Measurements from ENCODE around the gene WDFY4. TPM values are rescaled to one million over a fixed set of nuclear protein-coding genes. Genes with fewer than 3 reads are reported as not detected.

WDFY4 gene
- total RNA-seq, 2 donors from 2014 or later, result not detected

GRCh38 chr10:48705401-48705938 is 20.8 kb downstream of the WDFY4 start:
- Histone ChIP-seq H3K9me3 (ENCODE audit: control insufficient read depth, low read length) (no peaks in the 10 kb centered on the region), H3K4me3 (ENCODE audit: low read length) (no peak overlapping the region), H3K4me1 (ENCODE audit: control insufficient read depth, insufficient read depth, low read length) (no peaks in the 10 kb centered on the region), H3K36me3 (ENCODE audit: control insufficient read depth, insufficient read depth, low read length) (no peaks in the 10 kb centered on the region), H3K27ac (ENCODE audit: low read depth, low read length) (no peak overlapping the region), H3K9ac (ENCODE audit: extremely low read depth, low read length, poor library complexity, severe bottlenecking) (no peak overlapping the region), H3K27me3 (ENCODE audit: control insufficient read depth, insufficient read depth, low read length, poor library complexity, severe bottlenecking) (no peaks in the 10 kb centered on the region)
- Mint-ChIP-seq H3K4me3 (no peak overlapping the region), H3K36me3 (ENCODE audit: low read depth) (no peaks in the 10 kb centered on the region), H3K9me3 (no peaks in the 10 kb centered on the region), H3K4me1 (no peaks in the 10 kb centered on the region), H3K27me3 (ENCODE audit: insufficient read depth) (peaks cover 3% of the 10 kb centered on the region), H3K27ac (no peak overlapping the region)
- no peak for DNase-seq
- no peak for TF ChIP-seq CTCF (conservative IDR thresholded peaks at IDR 0.05)
- WGBS, 2 experiments (ENCODE audit: insufficient coverage in 1 of 2, insufficient read length in 1 of 2), result 89 to 91% methylated on average over 8 to 9 of the region's 9 CpGs

- no peak overlapping the region for H3K27ac Mint-ChIP-seq
- Histone ChIP-seq H3K4me3 (ENCODE audit: low read length) (no peak overlapping the region), H3K9ac (ENCODE audit: extremely low read depth, low read length, poor library complexity, severe bottlenecking) (no peak overlapping the region), H3K9me3 (ENCODE audit: control insufficient read depth, low read length) (no peaks in the 10 kb centered on the region), H3K36me3 (ENCODE audit: control insufficient read depth, insufficient read depth, low read length) (no peaks in the 10 kb centered on the region), H3K27me3 (ENCODE audit: control insufficient read depth, insufficient read depth, low read length, poor library complexity, severe bottlenecking) (no peaks in the 10 kb centered on the region), H3K27ac (ENCODE audit: low read depth, low read length) (no peak overlapping the region), H3K4me1 (ENCODE audit: control insufficient read depth, insufficient read depth, low read length) (no peaks in the 10 kb centered on the region)
- no peaks in the 10 kb centered on the region for H3K9me3 Mint-ChIP-seq
- H3K4me1 Mint-ChIP-seq, result no peaks in the 10 kb centered on the region
- 63 to 88% methylated on average over 1 to 2 of the region's 2 CpGs for WGBS, 2 experiments (ENCODE audit: insufficient coverage in 1 of 2, insufficient read length in 1 of 2)
- peaks cover 3% of the 10 kb centered on the region for H3K27me3 Mint-ChIP-seq (ENCODE audit: insufficient read depth)
- no peak overlapping the region for H3K4me3 Mint-ChIP-seq
- no peaks in the 10 kb centered on the region for H3K36me3 Mint-ChIP-seq (ENCODE audit: low read depth)
- no peak for TF ChIP-seq CTCF (conservative IDR thresholded peaks at IDR 0.05)
- no peak for DNase-seq
These were observed 22.8 kb downstream of the WDFY4 start for GRCh38 chr10:48707472-48707871.

GRCh38 chr10:48708144-48708543 is 23.5 kb downstream of the WDFY4 start:
- no peak for TF ChIP-seq CTCF (conservative IDR thresholded peaks at IDR 0.05)
- no peak for DNase-seq
- H3K9me3 ChIP-seq (ENCODE audit: control insufficient read depth, low read length), result no peaks in the 10 kb centered on the region
- Mint-ChIP-seq H3K27me3 (ENCODE audit: insufficient read depth) (peaks cover 3% of the 10 kb centered on the region), H3K4me1 (no peaks in the 10 kb centered on the region), H3K4me3 (no peak overlapping the region), H3K27ac (no peak overlapping the region), H3K9me3 (no peaks in the 10 kb centered on the region), H3K36me3 (ENCODE audit: low read depth) (no peaks in the 10 kb centered on the region)
- no peak overlapping the region for H3K27ac ChIP-seq (ENCODE audit: low read depth, low read length)
- H3K4me1 ChIP-seq (ENCODE audit: control insufficient read depth, insufficient read depth, low read length), result no peaks in the 10 kb centered on the region
- no peaks in the 10 kb centered on the region for H3K36me3 ChIP-seq (ENCODE audit: control insufficient read depth, insufficient read depth, low read length)
- no peak overlapping the region for H3K4me3 ChIP-seq (ENCODE audit: low read length)
- H3K9ac ChIP-seq (ENCODE audit: extremely low read depth, low read length, poor library complexity, severe bottlenecking), result no peak overlapping the region
- 71 to 78% methylated on average over 2 to 5 of the region's 5 CpGs for WGBS, 2 experiments (ENCODE audit: insufficient coverage in 1 of 2, insufficient read length in 1 of 2)
- no peaks in the 10 kb centered on the region for H3K27me3 ChIP-seq (ENCODE audit: control insufficient read depth, insufficient read depth, low read length, poor library complexity, severe bottlenecking)

All from endodermal cell (in vitro differentiated cells).